Adrenal gland (tissue), 5 donors: Measurements from ENCODE around the gene AFF1.

Experiments used
- POLR2A ChIP-seq, 2 donors: fragments of 450-650 bp; IDR thresholded peaks; one replicate each; pipeline ENCODE4 v1.6.1; 2017; ENCODE audit warnings: antibody characterized with exemption in 2 of 2, mild to moderate bottlenecking in 2 of 2, moderate library complexity in 1 of 2
- TF ChIP-seq, protein P1 (sequence below), 6 experiments: fragments of 450-650 bp in 4 of 6; fragments of 200-600 bp in 2 of 6; sonication (generic) in 1 of 6; IDR thresholded peaks; 1 replicate in 5 of 6; 2 replicates in 1 of 6; pipeline versions ENCODE4 v1.5.1 to v1.8.0; 2016 to 2021; ENCODE audit warnings: antibody characterized with exemption in 6 of 6, mild to moderate bottlenecking in 2 of 6, moderate library complexity in 1 of 6
- donor health status: DM: no; HTN: no; CAD: no.

DNA sequence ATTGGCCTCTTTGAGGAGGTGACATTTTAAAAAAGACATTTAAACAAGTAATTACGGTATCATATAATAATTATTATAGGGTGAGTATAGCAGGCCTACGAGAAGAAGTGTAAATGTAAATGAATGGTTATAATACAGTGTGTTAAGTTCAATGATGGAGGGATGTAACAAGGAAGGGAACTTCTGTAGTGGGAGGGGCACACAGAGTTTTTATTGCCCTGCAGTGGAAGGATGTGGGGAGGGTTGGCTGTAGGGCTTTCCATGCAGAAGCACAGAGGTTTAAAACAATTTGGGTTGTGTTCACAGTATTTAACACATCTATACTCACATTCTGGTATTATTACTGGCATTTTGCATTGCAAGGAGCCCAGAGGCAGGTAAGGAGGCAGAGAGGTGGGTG is 41.1 kb downstream of the AFF1 start:
- TF ChIP-seq, protein P1, sequence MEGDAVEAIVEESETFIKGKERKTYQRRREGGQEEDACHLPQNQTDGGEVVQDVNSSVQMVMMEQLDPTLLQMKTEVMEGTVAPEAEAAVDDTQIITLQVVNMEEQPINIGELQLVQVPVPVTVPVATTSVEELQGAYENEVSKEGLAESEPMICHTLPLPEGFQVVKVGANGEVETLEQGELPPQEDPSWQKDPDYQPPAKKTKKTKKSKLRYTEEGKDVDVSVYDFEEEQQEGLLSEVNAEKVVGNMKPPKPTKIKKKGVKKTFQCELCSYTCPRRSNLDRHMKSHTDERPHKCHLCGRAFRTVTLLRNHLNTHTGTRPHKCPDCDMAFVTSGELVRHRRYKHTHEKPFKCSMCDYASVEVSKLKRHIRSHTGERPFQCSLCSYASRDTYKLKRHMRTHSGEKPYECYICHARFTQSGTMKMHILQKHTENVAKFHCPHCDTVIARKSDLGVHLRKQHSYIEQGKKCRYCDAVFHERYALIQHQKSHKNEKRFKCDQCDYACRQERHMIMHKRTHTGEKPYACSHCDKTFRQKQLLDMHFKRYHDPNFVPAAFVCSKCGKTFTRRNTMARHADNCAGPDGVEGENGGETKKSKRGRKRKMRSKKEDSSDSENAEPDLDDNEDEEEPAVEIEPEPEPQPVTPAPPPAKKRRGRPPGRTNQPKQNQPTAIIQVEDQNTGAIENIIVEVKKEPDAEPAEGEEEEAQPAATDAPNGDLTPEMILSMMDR (IDR thresholded peaks at IDR 0.05): no peak
- TF ChIP-seq POLR2A (IDR thresholded peaks at IDR 0.05): no peak
